ENCODE data around the gene TMEM238L. TPM values are rescaled to one million over a fixed set of nuclear protein-coding genes. Genes with fewer than 3 reads are reported as not detected.

TMEM238L gene
- total and polyA plus RNA-seq, 2 of the 4 experiments (the other 2 are of a cell fraction): not detected

GRCh38 chr17:10750210-10750609, 53.7 kb downstream of the TMEM238L start:
- Histone ChIP-seq H4K91ac (ENCODE audit: insufficient read depth, low read depth, low read length) (no peak overlapping the region), H2AFZ (replicated peaks; ENCODE audit: low read length, poor library complexity) (no peak overlapping the region), H4K20me1 (ENCODE audit: insufficient read depth, low read length) (no peaks in the 10 kb centered on the region), H3K79me1 (ENCODE audit: low read depth in 1 of 2, low read length in 2 of 2) (no peaks in the 10 kb centered on the region), H2BK20ac (ENCODE audit: low read depth, low read length) (no peak overlapping the region), H3K4me1 (ENCODE audit: control insufficient read depth, insufficient read depth, low read length) (no peaks in the 10 kb centered on the region), H3K23ac (ENCODE audit: low read depth, low read length) (no peak overlapping the region), H2BK15ac (ENCODE audit: low read depth, low read length) (no peak overlapping the region), H3K9ac (ENCODE audit: low read depth, low read length) (no peak overlapping the region), H2AK9ac (replicated peaks; ENCODE audit: low read depth, low read length, poor library complexity) (no peak overlapping the region), H3K4me3 (ENCODE audit: insufficient read depth, low read depth, low read length) (no peak overlapping the region), H3K4me2 (ENCODE audit: low read depth, low read length) (no peak overlapping the region), H3K14ac (replicated peaks; ENCODE audit: low read depth, low read length) (no peak overlapping the region), H2AK5ac (ENCODE audit: low read depth, low read length) (no peak overlapping the region), H3K4ac (ENCODE audit: low read depth, low read length) (no peak overlapping the region), H3K27ac (ENCODE audit: insufficient read depth, low read length) (no peak overlapping the region), H3K18ac (ENCODE audit: low read depth, low read length) (no peak overlapping the region), H3K36me3 (ENCODE audit: control insufficient read depth, insufficient read depth, low read length) (no peaks in the 10 kb centered on the region), H2BK5ac (ENCODE audit: low read depth, low read length, poor library complexity, severe bottlenecking) (no peak overlapping the region), H4K5ac (ENCODE audit: low read depth, low read length) (no peak overlapping the region), H2BK120ac (ENCODE audit: low read depth, low read length) (no peak overlapping the region), H3K27me3 (ENCODE audit: control insufficient read depth, insufficient read depth, low read length) (peaks cover 9% of the 10 kb centered on the region; the same call in 1 of the 2 replicates), H3K9me3 (ENCODE audit: control insufficient read depth, insufficient read depth, low read length) (no peaks in the 10 kb centered on the region), H3K9me1 (ENCODE audit: insufficient read depth, low read length) (no peaks in the 10 kb centered on the region), H4K8ac (ENCODE audit: low read depth in 2 of 2, low read length in 2 of 2) (no peak overlapping the region), H3K56ac (ENCODE audit: extremely low read depth, insufficient read depth, low read length) (no peak overlapping the region)
- CTCF ChIA-PET: no interaction called here
- BruUV-seq (replicated peaks): no TSS peak
- ATAC-seq (ENCODE audit: low read depth): no peak
- dilution Hi-C loops (cut with HindIII; ENCODE audit: low sequenced_read_pairs, unreplicated experiment) (no loop called here), in situ Hi-C loops (cut with MboI; ENCODE audit: low sequenced_read_pairs) (no loop called here), intact Hi-C loops (cut with micrococcal nuclease) (no loop called here)
- POLR2A ChIA-PET (ENCODE audit: unreplicated experiment): no interaction called here
- no peak for TF ChIP-seq MAZ (IDR thresholded peaks at IDR 0.05; ENCODE audit: borderline replicate concordance, low read depth, low read length)
- TF ChIP-seq CHD1 (IDR thresholded peaks at IDR 0.05; ENCODE audit: low read depth, low read length): no peak
- TF ChIP-seq NFE2L2 (IDR thresholded peaks at IDR 0.05; ENCODE audit: low read depth, low read length): no peak
- no peak for TF ChIP-seq RFX5 (IDR thresholded peaks at IDR 0.05; ENCODE audit: low read depth, low read length)
- no peak for TF ChIP-seq SMC3 (IDR thresholded peaks at IDR 0.05; ENCODE audit: low read depth, low read length)
- TF ChIP-seq CTCF (conservative IDR thresholded peaks at IDR 0.05; ENCODE audit: low read depth, low read length): no peak
- no peak for TF ChIP-seq MXI1 (IDR thresholded peaks at IDR 0.05; ENCODE audit: borderline replicate concordance, low read depth, low read length)
- TF ChIP-seq FOS (IDR thresholded peaks at IDR 0.05; ENCODE audit: low read depth, low read length): no peak
- TF ChIP-seq USF2 (IDR thresholded peaks at IDR 0.05; ENCODE audit: low read depth, low read length): no peak
- TF ChIP-seq RAD21 (IDR thresholded peaks at IDR 0.05; ENCODE audit: low read length): no peak
- TF ChIP-seq MAFK (IDR thresholded peaks at IDR 0.05; ENCODE audit: low read depth, low read length): no peak
- no peak for TF ChIP-seq CEBPB (IDR thresholded peaks at IDR 0.05; ENCODE audit: low read depth, low read length)
- no peak for TF ChIP-seq RCOR1 (IDR thresholded peaks at IDR 0.05; ENCODE audit: insufficient replicate concordance, low read length)
- WGBS, 2 experiments (ENCODE audit: extremely low coverage in 2 of 2, insufficient read length in 1 of 2): 100% methylated on average over 2 of the region's 4 CpGs; no CpG with 5 or more reads in 1 of the 2 experiments
- DNase-seq: no peak

Measured in IMR-90 (cell line).